ENCODE data around the gene UQCRC2.

DNA sequence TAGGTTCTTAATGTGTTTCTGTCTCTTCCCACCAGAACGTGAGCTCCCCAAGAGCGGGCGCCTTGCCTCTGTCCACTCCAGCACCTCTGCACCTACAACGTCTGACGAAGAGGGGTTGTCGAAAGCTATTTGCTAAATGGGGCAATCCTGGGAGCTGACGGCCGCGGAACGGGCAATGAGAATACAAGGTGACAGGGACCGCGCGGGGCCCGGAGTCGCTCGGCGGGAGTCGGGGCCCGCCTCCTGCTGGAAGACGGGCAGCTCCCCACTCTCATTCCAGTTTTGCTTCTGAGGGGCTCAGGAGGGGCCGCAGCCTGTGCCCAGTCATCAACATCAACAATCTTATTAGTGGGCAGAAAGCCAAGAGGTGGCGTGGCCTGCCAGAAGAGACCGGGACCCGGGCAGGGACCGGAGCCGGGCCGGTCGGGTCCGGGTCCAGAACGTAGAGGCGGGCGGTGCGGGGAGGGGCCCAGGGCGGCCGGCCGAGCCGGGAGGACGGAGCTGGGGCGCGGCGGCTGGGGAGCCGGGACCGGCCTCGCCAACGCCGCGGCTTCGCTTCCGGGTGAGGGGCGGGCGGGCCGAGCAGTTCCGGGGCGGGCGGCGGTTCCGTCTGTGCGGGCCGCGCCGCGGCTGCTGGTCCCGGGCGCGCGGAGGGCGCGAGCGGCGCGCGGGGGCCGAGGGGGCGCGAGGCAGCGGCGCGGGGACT, 54.5 kb downstream of the UQCRC2 start, which contains the start of gene MOSMO:
- no peak for TF ChIP-seq POLR2AphosphoS5 (IDR thresholded peaks at IDR 0.05; ENCODE audit: low read depth, low read length)
- no peak for TF ChIP-seq POLR2A (IDR thresholded peaks at IDR 0.05; ENCODE audit: low read depth, low read length)
- no peak for TF ChIP-seq TAF1 (IDR thresholded peaks at IDR 0.05; ENCODE audit: low read depth, low read length)
